ENCODE data around the gene ACTR5.
"Not testable (repeated sequence)": the region's sequence is repeated elsewhere in the genome, so short reads cannot be mapped to it uniquely, and the experiment has no call there.

The ACTR5 gene

DNA sequence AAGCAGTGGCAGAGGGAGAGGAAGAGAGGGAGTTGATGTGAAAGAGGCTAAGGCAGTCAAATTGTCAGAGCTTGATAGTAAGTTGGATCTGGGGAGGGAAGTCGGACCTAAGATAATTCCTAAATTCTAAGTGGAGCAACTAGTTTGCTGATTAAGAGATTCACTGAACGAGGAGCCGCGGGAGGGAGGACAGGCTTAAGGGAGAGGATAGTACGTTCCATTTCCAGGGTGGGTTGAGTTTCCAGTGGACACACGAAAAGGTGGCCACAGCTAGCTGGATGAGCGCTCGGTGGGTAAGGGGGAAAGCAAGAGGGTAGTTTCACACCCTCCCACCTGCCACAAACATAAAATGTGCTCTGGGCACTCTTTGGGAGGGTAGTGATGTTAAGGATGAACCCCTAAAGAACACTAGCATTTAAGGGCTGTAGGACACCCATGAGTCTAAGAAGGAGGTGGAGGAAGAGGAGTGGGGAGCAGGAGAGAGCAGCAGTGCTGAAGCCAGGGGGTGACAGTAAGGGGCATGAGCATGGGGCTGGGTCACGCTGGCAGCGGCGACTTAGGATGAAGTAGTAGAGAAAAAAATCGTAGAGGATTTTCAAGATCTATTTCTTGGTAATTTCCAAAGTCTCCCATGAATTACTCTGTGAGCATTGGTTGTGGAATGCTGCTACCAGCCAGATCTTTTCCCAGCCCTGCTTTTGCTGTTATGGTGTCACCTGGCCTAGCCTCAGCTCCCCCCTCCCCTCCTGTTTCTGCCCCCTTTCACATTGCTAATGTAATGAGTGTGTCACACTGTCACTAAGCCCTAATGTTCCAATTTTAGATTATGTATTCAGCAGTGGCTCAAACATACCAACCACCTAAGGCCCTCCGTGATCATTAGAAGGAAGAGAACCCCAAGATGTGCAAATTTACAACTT lies 21.4 kb downstream of the ACTR5 start:
- DNase-seq: no peak

DNA sequence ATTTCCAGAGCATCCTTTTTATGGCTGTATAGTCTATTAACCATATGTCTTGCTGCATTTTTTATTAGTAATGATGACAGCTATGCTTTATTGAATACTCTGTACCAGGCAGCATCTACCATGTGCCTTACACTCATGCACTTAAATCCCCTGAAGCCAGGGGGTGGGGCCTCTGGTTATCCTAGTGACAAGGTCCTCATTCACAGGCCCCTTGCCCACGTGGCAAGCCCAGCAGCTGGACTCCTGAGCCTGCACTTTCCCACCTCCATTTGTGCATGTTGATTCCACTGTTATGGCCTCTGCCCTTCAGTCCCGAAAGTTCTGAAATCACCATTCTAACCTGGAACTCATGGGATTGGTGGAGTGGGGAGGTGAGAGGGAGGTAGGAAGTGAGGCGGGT lies 22.3 kb downstream of the ACTR5 start:
- no peak for DNase-seq

DNA sequence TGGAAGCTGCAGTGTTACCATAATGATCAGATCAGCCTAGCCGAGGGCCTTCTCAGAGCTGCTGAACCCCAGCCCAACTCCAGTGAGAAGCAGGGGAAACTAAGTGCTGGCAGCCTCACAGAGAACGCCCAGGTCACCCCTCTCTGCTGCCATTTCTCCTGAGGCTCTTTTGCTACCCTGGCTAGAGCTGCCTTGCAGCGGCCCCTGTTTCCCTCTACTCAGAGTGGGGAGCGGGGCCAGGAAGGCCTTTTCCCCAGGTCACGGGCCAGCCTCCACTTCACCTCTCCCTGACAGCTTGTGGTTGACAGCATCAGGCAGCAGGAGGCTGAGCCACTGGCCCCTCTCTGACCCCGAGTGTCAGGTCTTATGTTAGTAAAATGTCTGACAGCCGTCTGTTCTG lies 22.7 kb downstream of the ACTR5 start:
- no peak for DNase-seq

DNA sequence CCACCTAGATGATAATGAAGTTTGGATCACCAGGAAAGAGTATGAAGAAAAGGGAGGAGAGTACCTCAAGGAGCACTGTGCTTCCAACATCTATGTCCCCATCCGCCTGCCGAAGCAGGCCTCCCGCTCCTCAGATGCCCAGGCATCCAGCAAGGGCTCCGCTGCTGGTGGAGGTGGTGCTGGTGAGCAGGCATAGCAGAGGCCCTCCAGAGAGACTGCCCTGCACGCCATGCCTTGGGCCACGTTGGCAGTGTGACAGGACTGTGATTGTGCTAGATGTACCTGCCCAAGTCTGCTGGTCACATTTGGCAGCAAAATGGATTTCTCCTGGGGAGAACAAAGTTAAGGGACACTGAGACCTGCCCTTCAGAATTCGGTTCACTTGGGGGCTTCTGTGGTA lies 23.4 kb downstream of the ACTR5 start:
- no peak for DNase-seq

DNA sequence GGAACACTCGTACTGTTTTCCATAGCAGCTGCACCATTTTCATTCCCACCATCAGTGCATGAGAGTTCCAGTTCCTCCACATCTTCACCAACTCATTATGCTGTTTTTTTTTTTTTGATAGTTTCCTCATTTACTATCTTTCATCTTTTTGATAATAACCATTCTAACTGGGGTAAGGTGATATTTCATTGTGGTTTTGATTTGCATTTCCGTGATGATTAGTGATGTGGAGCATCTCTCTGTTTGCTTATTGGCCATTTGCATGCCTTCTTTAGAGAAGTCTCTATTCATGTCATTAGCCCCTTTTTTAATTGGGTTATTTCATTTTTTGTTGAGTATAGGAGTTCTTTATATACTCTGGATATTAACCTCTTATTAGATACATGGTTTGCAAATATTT lies 25.9 kb downstream of the ACTR5 start:
- no peak for DNase-seq

DNA sequence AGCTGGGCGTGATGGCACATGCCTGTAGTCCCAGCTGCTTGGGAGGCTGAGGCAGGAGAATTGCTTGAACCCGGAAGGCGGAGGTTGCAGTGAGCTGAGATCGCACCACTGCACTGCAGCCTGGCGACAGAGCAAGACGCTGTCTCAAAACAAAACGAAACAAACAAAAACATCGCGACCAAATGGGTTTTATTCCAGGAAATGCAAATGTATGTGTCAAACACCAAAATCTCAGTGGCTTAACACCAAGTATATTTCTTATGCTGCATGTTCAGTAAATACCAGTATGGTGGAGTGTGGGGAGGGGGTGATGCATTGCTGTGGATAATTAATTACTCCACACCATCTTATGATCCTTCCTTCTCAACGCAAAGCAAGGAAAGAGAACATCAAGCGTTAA lies 28.1 kb downstream of the ACTR5 start:
- no peak for DNase-seq

DNA sequence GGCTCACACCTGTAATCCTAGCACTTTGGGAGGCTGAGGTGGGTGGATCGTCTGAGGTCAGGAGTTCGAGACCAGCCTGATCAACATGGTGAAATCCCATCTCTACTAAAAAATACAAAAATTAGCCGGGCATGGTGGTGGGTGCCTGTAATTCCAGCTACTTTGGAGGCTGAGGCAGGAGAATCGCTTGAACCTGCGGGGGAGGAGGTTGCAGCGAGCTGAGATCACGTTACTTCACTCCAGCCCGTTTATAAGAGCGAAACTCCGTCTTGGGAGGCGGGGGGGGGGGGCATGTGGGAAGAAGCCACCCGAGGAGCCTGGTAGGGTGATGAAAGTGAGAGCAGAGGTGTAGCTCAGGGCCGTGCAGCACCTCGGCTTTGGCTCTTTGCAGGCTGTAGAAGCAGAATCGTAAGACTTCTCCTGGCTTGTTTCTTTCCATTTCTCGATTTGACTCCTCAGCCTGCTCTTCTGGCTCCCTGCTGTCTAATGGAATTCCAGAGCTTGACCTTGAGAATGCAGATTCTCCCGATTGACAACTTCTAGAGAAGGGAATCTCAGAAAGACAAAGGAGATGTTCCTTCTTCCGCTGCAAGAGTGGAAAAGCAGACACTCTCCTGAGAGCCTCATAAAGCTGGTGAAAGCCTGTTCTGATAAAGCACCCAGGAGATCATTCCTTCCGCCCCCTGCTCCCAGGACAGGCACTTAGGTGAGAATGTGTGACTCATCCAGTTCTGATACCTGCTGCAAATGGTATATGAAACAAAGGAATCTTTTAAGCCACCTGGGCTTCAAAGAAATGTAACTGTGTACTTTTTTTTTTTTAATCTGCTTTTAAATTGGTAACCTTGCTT lies 31.2 kb downstream of the ACTR5 start:
- DNase-seq: no peak

DNA sequence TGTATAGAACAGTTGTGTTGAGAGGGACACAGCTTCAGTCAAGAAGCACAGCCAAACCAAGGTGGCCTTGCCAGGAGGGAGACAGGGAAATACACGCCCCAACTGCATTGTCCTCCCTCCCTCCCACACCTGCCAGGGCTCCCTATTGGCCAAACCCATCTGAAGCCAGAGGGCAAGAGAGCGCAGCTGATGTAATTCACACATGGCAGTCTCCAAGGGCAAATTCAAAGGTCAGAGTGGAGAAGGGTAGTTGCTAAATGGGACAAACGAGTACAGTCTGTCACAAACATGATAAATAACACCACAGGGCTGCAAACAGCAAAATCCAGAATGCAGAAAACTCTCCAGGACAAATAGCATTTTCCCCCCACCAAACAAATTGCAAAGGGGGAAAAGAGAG lies 34.0 kb downstream of the ACTR5 start:
- no peak for DNase-seq

DNA sequence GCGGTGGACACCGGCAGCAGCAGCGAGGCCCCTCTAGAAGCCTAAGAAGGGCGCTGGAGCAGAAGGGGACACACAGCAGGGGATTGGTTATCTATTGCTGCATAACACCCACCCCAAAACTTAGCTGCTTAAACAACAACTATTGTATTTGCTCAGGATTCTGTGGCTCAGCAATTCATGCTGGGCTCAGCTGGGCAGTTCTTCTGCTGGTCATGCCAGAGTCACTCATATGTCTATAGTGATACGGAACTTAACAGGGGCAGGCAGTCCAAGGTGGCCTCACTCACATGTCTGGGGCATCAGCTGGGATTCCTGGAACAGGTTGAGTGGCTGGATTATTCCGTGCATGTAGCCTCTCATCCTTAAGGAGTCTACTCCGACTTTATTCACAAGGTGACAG lies 39.6 kb downstream of the ACTR5 start:
- no peak for DNase-seq

DNA sequence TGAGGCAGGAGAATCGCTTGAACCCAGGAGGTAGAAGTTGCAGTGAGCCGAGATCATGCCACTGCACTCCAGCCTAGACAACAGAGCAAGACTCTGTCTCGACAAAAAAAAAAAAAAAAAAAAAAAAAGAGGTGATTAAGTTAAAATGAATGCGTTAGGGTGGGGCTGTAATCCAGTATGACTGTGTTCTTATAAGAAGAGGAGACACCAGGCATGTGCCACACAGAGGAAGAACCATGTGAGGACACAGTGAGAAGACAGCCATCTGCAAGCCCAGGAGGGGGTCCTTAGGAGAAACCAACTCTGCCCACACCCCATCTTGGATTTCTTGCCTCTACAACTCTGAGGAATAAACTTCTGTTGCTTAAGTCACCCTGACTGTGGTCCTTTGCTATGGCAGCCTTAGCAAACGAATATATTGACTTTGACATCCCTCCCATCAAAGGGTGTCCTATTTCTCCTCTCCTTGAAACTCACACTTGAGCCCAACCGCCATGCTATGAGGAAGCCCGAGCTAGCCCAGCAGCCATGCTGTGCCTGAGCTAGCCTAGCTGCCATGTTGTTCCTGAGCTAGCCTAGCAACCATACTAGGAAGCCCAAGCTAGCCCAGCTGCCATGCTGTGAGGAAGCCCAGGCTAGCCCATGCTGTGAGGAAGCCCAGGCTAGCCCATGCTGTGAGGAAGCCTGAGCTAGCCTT lies 41.4 kb downstream of the ACTR5 start:
- no peak for DNase-seq

DNA sequence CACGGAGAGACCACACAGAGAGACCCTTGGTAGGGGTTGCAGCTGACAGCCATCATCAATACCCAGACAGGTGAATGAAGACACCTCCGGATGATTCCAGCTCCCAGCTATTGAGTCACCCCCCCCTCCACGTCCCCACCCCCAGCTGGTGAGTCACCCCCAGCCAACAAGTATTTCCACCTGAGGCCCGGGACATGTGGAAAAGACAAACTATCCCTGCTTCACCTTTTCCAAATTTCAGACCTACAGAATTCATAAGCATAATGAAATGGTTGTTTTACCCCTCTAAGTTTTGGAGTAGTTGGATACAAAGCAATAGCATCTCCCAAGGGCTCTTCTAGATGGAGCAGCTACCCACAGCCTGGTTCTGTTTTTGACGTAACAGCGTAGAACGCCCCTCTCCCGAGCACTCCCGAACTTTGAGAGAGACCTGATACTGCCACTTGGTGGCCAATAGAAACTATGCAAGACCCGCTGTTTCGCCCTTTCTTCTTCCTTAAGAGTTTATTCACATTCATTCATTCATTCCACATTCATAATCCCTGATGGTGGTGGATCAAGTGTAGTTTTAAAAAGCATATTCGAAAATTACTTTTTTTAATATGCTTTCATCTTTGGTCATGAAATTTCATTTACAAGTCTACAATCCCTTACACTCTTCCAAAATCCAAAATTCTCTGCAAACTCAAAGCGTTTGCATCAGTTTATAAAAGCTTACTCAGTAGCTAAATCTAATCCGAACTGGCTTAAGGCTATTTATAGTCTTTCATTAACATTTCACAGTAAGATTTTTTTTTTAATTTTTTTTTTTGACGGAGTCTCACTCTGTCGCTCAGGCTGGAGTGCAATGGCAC lies 42.2 kb downstream of the ACTR5 start:
- no peak for DNase-seq

DNA sequence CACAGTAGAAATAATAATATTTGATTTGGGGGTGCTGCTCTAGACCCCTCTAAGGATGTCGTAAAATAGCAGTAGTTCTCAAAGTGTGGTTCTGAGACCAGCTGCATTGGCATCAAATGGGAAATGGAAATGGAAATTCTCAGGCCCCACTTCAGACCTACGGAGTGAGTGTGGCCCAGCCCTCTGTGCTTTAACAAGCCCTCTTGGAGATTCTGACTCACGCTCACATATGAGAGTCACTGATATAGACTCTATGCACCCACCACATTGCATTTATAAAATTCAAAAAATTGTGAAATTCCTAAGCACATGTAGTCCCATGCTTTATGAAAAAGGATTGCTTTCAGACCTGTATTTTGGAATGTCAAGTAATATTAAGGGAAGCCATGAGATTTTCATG lies 43.0 kb downstream of the ACTR5 start:
- no peak for DNase-seq

DNA sequence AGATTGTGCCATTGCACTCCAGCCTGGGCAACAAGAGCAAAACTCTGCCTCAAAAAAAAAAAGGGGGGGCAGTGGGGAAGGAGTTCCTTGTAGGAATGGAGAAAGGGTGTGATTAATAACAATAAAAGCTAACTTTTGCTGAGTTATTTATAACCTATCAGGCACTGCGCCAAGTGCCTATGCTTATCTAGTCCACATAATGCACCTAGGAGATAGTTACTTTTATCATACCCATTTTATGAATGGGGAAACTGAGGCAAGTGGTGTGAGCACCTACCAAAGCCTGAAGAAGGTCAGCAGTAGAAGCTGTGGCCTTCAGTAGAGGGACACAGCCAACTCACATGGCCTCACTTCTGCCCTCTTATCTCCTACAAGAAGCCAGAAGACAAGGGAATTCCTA lies 43.7 kb downstream of the ACTR5 start:
- no peak for DNase-seq

DNA sequence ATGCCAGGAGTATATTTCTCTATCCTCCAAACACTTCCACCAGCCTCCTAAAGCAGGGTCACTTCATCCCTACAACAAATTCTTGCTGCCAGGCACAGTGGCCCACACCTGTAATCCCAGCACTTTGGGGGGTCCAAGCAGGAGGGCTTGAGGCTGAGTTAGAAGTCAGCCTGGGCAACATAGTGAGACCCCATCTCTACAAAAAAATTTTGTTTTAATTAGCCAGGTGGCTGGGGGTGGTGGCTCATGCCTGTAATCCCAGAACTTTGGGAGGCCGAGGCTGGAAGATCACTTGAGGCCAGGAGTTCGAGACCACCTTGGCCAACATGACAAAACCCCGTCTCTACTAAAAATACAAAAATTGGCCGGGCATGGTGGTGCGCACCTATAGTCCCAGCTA lies 45.8 kb downstream of the ACTR5 start:
- not testable (repeated sequence) for DNase-seq

DNA sequence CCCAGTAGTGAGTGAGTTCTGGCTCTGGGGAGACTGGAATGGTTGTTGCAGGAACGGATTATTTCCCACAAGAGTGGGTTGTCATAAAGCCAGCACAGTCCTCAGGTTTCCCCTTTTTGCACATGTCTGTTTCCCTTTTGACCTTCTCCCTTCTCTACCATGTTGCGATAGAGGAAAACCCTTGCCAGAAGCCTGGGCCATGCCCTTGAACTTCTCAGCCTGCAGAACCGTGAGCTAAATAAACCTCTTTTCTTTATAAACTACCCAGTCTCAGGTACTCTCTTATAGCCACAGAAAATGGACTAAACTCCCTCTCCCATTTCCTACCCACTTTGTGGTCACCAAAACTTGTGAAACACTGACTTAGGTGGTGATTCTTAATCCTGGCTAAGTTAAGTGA lies 50.0 kb downstream of the ACTR5 start:
- DNase-seq: no peak

DNA sequence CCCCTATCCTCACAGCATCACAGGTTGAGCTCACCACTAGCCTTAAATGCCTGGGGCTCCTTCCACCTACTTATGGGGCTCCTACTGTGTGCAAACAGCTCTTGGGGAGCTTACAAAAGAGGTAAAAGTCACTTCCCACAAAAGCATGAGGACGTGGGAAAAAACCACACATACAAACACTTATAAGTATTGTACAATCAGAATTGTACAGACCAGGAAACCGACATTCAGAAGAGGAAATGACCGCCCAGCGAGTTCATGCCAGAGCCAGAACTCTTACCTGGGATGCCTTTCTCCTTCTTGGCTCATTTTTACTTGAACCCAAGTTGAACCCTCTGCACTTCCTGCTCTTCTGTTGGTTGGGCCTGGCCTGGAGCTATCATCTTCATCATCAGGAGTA lies 50.9 kb downstream of the ACTR5 start:
- no peak for DNase-seq

DNA sequence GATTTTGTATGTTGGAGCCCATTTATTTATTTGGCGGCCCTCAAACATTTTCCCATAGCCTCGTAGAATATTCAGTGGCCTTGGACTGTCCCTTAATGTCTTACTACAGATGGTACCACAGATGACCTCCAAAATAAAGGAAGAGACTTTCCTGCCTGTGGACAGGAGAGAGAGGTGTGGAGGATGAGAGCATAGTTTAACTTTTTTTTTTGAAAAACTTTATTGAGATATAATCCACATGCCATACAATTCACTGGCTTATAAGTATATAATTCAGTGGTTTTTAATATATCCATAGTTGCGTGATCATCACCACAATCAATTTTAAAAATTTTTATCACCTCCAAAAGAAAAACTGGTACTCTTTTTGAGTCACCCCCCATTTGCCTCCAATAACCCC lies 52.6 kb downstream of the ACTR5 start:
- DNase-seq: no peak

DNA sequence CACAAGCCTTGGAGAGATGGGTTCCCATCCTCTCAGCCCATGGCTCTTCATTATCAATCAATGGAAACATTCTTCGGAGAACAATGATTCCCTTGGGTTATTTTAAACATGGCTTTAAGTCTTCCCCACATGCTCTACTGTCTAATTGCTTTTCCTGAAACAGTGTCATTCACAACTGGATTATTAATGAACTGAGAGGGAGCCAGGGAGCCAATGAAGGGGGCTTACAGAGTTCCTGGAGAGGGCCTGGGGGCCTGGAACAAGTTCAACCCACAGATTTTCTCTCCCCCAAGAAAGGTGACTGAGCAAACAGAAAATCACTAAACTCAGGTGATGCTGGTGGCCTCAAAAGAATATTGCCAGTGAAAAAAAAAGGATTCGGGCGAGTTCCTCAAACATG lies 56.0 kb downstream of the ACTR5 start:
- DNase-seq: no peak

DNA sequence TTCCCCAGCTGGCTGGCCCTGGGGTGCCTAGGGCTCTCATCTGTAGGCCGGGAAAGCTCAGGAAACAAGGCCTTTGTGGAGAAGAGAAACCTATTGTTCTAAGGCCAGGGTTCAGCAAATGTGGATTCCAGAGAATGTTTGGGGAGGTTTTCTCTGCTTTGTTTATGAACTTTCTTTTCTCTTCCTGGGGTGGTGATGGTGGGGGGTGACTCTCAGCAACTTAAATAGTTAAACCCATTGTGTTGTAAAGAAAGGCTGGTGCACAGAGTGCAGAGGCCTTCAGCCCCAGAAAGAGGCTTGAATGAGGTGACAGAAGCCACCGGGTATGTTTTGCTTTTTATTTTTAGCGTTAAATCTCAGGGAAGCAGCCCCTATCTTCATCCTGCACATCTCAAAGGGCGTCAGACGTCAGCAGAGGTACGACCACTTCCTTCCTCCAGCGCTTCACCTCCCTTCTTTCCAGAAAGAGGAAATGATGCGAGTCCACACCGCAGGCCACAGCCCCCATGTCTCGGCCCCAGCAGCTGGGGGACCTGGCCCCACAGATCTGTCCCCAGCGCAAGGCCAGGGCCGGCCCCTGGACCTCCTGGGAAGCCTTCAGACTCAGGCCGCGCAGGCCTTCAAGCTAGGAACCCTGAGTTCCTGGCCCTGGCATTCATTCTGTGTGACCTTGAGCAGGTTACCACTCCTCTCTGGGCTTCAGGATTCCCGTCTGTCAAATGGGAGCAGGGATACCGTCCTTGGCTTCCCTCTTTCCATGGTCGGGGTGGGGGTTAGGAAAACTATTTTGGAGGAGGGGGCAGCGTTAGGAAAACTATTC lies 56.6 kb downstream of the ACTR5 start:
- no peak for DNase-seq

DNA sequence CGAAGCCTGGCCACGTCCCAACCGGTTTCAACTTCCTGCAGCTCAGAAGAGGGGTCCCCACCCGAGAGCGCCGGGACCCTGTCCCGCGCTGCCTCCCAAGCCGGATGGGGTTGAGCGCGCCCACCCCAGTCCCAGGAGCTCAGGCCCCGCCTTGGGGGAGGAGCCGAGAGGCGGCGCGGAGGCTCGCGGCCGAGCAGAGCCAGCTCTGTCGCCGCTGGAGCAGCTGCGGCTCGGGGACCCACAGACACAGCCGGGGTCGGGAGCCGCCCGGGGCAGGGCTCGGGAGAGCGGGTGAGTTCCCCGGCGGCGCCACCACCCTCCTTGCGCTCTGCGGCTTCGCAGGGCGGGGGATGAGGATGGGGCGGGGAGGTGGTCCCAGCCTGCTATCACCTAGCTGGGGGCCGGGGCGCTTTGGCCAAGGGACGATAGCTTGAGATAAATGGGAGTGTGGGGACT lies 57.3 kb downstream of the ACTR5 start, which contains the start of gene PPP1R16B:
Gene PPP1R16B, plus strand, starts transcription at position 196 of the 456 bp plus-strand sequence. CDS start 30,229 bp downstream, outside the sequence.
- DNase-seq: no peak

All from T1000 (cell line).